Esophagus squamous epithelium (tissue), 4 donors: Measurements from ENCODE around the gene KIF26B.

Experiments used
- POLR2A ChIP-seq, 4 donors: fragments of 450-650 bp; IDR thresholded peaks; one replicate each; pipeline ENCODE4 v1.6.1; 2017; ENCODE audit warnings: antibody characterized with exemption in 4 of 4, mild to moderate bottlenecking in 4 of 4, moderate library complexity in 3 of 4
- TF ChIP-seq, protein P1 (sequence below), 6 experiments: fragments of 450-650 bp in 4 of 6; fragments of 200-600 bp in 2 of 6; sonication (generic) in 2 of 6; IDR thresholded peaks; one replicate each; pipeline ENCODE4 v1.5.1; 2016 to 2019; ENCODE audit warnings: antibody characterized with exemption in 6 of 6, mild to moderate bottlenecking in 4 of 6, moderate library complexity in 4 of 6

DNA sequence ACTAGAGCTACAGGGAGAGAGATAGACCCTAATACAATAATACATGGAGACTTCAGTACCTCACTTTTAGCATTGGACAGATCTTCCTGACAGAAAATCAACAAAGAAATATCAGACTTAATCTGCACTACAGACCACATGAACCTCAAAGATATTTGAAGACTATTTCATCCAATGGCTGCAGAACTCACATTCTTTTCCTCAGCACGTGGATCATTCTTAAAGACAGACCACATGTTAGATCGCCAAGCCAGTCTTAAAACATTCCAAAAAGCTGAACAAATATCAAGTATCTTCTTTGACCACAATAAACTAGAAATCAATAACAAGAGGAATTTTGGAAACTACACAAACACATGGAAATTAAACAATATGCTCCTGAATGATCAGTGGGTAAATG lies 576.0 kb downstream of the KIF26B start:
- TF ChIP-seq, protein P1, sequence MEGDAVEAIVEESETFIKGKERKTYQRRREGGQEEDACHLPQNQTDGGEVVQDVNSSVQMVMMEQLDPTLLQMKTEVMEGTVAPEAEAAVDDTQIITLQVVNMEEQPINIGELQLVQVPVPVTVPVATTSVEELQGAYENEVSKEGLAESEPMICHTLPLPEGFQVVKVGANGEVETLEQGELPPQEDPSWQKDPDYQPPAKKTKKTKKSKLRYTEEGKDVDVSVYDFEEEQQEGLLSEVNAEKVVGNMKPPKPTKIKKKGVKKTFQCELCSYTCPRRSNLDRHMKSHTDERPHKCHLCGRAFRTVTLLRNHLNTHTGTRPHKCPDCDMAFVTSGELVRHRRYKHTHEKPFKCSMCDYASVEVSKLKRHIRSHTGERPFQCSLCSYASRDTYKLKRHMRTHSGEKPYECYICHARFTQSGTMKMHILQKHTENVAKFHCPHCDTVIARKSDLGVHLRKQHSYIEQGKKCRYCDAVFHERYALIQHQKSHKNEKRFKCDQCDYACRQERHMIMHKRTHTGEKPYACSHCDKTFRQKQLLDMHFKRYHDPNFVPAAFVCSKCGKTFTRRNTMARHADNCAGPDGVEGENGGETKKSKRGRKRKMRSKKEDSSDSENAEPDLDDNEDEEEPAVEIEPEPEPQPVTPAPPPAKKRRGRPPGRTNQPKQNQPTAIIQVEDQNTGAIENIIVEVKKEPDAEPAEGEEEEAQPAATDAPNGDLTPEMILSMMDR (IDR thresholded peaks at IDR 0.05) = no peak
- TF ChIP-seq POLR2A (IDR thresholded peaks at IDR 0.05) = no peak
